CD4-positive, alpha-beta T cell (primary cell): Measurements from ENCODE around the gene LASP1. TPM values are rescaled to one million over a fixed set of nuclear protein-coding genes. Genes with fewer than 3 reads are reported as not detected.

ENCODE experiments used
- ATAC-seq: fragments of 200-7000 bp; cut with Tn5 transposase; one replicate; pipeline ENCODE4 v1.10.0; 2022; ENCODE audit warnings: mild to moderate bottlenecking; ENCODE audit not compliant: poor library complexity
- CTCF ChIA-PET: fragments of 350-600 bp; sonication (Branson Sonifier 250); formaldehyde crosslinking; loops from one replicate; lab custom pipeline; 2021; ENCODE audit warnings: antibody characterized with exemption, inconsistent platforms; lab: Charles Lee
- POLR2A ChIA-PET: fragments of 350-600 bp; sonication (Branson Sonifier 250); formaldehyde crosslinking; loops from one replicate; lab custom pipeline; 2021; ENCODE audit warnings: antibody characterized with exemption, inconsistent platforms; lab: Charles Lee
- DNase-seq, 14 experiments: peaks; one replicate each; pipeline ENCODE4 v3.0.0-alpha.2; 2013 to 2020; ENCODE audit warnings: mixed read lengths in 2 of 14
- H3K27ac ChIP-seq, 2 donors: one replicate each; pipeline versions ENCODE4 v1.5.1 to v1.7.0; 2013; ENCODE audit warnings: low read length in 2 of 2, low read depth in 1 of 2, mild to moderate bottlenecking in 1 of 2
- H3K27me3 ChIP-seq, 2 experiments: 1 replicate in 1 of 2; 2 replicates in 1 of 2; pipeline versions ENCODE4 v1.6.1 to v1.7.0; 2013; ENCODE audit warnings: low read length in 2 of 2, control low read depth in 1 of 2, mild to moderate bottlenecking in 1 of 2, moderate library complexity in 1 of 2; ENCODE audit not compliant: insufficient read depth in 2 of 2, control insufficient read depth in 1 of 2
- H3K36me3 ChIP-seq: one replicate; pipeline ENCODE4 v1.6.1; 2013; ENCODE audit warnings: low read length, control low read depth; ENCODE audit not compliant: insufficient read depth
- H3K4me1 ChIP-seq: one replicate; pipeline ENCODE4 v1.6.1; 2013; ENCODE audit warnings: low read length, control low read depth; ENCODE audit not compliant: insufficient read depth
- H3K4me3 ChIP-seq: one replicate; pipeline ENCODE4 v1.5.1; 2013; ENCODE audit warnings: mild to moderate bottlenecking, low read length, moderate library complexity
- H3K9me3 ChIP-seq, 2 experiments: 1 replicate in 1 of 2; 2 replicates in 1 of 2; pipeline versions ENCODE4 v1.6.1 to v1.7.0; 2013; ENCODE audit warnings: low read length in 2 of 2, mild to moderate bottlenecking in 2 of 2, control low read depth in 1 of 2, moderate library complexity in 1 of 2; ENCODE audit not compliant: control insufficient read depth in 1 of 2, insufficient read depth in 1 of 2
- H3K27ac Mint-ChIP-seq: one replicate; pipeline ENCODE4 v1.8.0; 2020; ENCODE audit warnings: mixed read lengths
- H3K27me3 Mint-ChIP-seq: one replicate; pipeline ENCODE4 v1.8.0; 2021; ENCODE audit warnings: mixed read lengths
- H3K36me3 Mint-ChIP-seq: one replicate; pipeline ENCODE4 v1.8.0; 2021; ENCODE audit warnings: low read depth, mixed read lengths
- H3K4me1 Mint-ChIP-seq: one replicate; pipeline ENCODE4 v1.8.0; 2021; ENCODE audit warnings: low read depth, mixed read lengths
- H3K4me3 Mint-ChIP-seq: one replicate; pipeline ENCODE4 v1.8.0; 2020; ENCODE audit warnings: mild to moderate bottlenecking, mixed read lengths
- H3K9me3 Mint-ChIP-seq: one replicate; pipeline ENCODE4 v1.8.0; 2020; ENCODE audit warnings: mixed read lengths
- intact Hi-C, 2 experiments: fragments of 100-400 bp; cut with DNase I in 1 of 2; cut with micrococcal nuclease in 1 of 2; formaldehyde crosslinking; loops; one replicate each; pipeline versions ENCODE4 v1.15.1 to v1.9.0; 2023 to 2025; cut with DNase I, micrococcal nuclease
- total RNA-seq, 174 experiments: library from RNA in 2 of 174; stranded (reverse) in 2 of 174; gene quantifications; one replicate each; pipeline ENCODE4 v1.2.3 and lab custom pipeline; 2021 to 2026
- TF ChIP-seq, protein P1 (sequence below): fragments of 200-600 bp; IDR thresholded peaks from one replicate; pipeline ENCODE4 v1.8.0; 2022; ENCODE audit warnings: antibody characterized with exemption, mild to moderate bottlenecking

The LASP1 gene
- total RNA-seq, 2 experiments from 2014 or later, result 50.1 to 50.5 TPM

- no peaks in the 10 kb centered on the region for H3K27me3 ChIP-seq
- peaks cover 13% of the 10 kb centered on the region for H3K27me3 Mint-ChIP-seq
- POLR2A ChIA-PET, result interaction anchor here (0.6 to 7.9 kb wide), 19 partner anchors 12 to 335 kb away, joined by 3 to 154 read pairs (median 5); partner anchors contain the start of genes FBXO47, LASP1NB, PLXDC1 and PSMB3
- peak overlapping the region; percentile 97 for H3K4me3 ChIP-seq
- intact Hi-C loops, result loop anchor here (1.0 to 10.0 kb wide), 8 partner anchors 18 to 282 kb away; partner anchors contain the start of genes FBXO47 (in 1 of the 2) and RPL23 (in 1 of the 2)
- H3K4me1 ChIP-seq, result peaks cover 72% of the 10 kb centered on the region
- H3K4me3 Mint-ChIP-seq, result peak overlapping the region; percentile 90
- no peaks in the 10 kb centered on the region for H3K9me3 ChIP-seq
- H3K27ac ChIP-seq, result peak overlapping the region; percentile 69 to 70
- H3K4me1 Mint-ChIP-seq, result peaks cover 73% of the 10 kb centered on the region
- peaks cover 25% of the 10 kb centered on the region for H3K36me3 ChIP-seq
- CTCF ChIA-PET, result interaction anchor here (0.6 to 4.3 kb wide), 21 partner anchors 12 to 1315 kb away, joined by 3 to 30 read pairs (median 4); partner anchors contain the start of genes CWC25 and PLXDC1
- TF ChIP-seq, protein P1, sequence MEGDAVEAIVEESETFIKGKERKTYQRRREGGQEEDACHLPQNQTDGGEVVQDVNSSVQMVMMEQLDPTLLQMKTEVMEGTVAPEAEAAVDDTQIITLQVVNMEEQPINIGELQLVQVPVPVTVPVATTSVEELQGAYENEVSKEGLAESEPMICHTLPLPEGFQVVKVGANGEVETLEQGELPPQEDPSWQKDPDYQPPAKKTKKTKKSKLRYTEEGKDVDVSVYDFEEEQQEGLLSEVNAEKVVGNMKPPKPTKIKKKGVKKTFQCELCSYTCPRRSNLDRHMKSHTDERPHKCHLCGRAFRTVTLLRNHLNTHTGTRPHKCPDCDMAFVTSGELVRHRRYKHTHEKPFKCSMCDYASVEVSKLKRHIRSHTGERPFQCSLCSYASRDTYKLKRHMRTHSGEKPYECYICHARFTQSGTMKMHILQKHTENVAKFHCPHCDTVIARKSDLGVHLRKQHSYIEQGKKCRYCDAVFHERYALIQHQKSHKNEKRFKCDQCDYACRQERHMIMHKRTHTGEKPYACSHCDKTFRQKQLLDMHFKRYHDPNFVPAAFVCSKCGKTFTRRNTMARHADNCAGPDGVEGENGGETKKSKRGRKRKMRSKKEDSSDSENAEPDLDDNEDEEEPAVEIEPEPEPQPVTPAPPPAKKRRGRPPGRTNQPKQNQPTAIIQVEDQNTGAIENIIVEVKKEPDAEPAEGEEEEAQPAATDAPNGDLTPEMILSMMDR, result no peak
- DNase-seq (peak; percentile 42 to 85 (median 68)), ATAC-seq (peak; percentile 40)
- no peaks in the 10 kb centered on the region for H3K9me3 Mint-ChIP-seq
- peak overlapping the region; percentile 89 for H3K27ac Mint-ChIP-seq
- H3K36me3 Mint-ChIP-seq, result peaks cover 53% of the 10 kb centered on the region
Observed at GRCh38 chr17:38871247-38872015, 1.6 kb downstream of the LASP1 start.

- Mint-ChIP-seq H3K4me3 (peak overlapping the region; percentile 90), H3K36me3 (peaks cover 56% of the 10 kb centered on the region), H3K4me1 (peaks cover 79% of the 10 kb centered on the region), H3K27me3 (peaks cover 13% of the 10 kb centered on the region), H3K27ac (peak overlapping the region; percentile 89), H3K9me3 (no peaks in the 10 kb centered on the region)
- H3K4me3 ChIP-seq, result peak overlapping the region; percentile 97
- TF ChIP-seq, protein P1, result no peak
- DNase-seq (peak in 2 of 14 experiments; percentile 45 to 59), ATAC-seq (no peak)
- no peaks in the 10 kb centered on the region for H3K27me3 ChIP-seq
- POLR2A ChIA-PET, result interaction anchor here (0.6 to 7.9 kb wide), 10 partner anchors 11 to 1460 kb away, joined by 3 to 154 read pairs (median 6); partner anchors contain the start of genes FBXO47, PLXDC1, RPL19 and RPL23
- H3K36me3 ChIP-seq, result peaks cover 28% of the 10 kb centered on the region
- H3K4me1 ChIP-seq, result peaks cover 76% of the 10 kb centered on the region
- peak overlapping the region; percentile 69 to 70 for H3K27ac ChIP-seq
- CTCF ChIA-PET, result interaction anchor here (0.8 to 4.3 kb wide), 13 partner anchors 12 to 282 kb away, joined by 3 to 30 read pairs (median 4); partner anchors contain the start of genes CWC25 and PLXDC1
- intact Hi-C loops, result loop anchor here (5.0 to 10.0 kb wide), 4 partner anchors 40 to 223 kb away; partner anchors contain the start of gene FBXO47 (in 1 of the 2)
- H3K9me3 ChIP-seq, result no peaks in the 10 kb centered on the region
Observed at GRCh38 chr17:38872027-38872511, 2.2 kb downstream of the LASP1 start.

- Histone ChIP-seq H3K4me1 (peaks cover 79% of the 10 kb centered on the region), H3K36me3 (peaks cover 33% of the 10 kb centered on the region), H3K4me3 (peak overlapping the region; percentile 97), H3K9me3 (no peaks in the 10 kb centered on the region), H3K27me3 (no peaks in the 10 kb centered on the region), H3K27ac (peak overlapping the region; percentile 69 to 70)
- Mint-ChIP-seq H3K4me3 (peak overlapping the region; percentile 90), H3K9me3 (no peaks in the 10 kb centered on the region), H3K36me3 (peaks cover 57% of the 10 kb centered on the region), H3K27ac (peak overlapping the region; percentile 89), H3K4me1 (peaks cover 79% of the 10 kb centered on the region), H3K27me3 (peaks cover 6% of the 10 kb centered on the region)
- TF ChIP-seq, protein P1, result no peak
- DNase-seq, result no peak
- CTCF ChIA-PET, result interaction anchor here (0.8 to 4.3 kb wide), 6 partner anchors 21 to 281 kb away, joined by 3 to 30 read pairs (median 6); no protein-coding TSS in a partner anchor
- POLR2A ChIA-PET, result interaction anchor here (0.6 to 7.9 kb wide), 7 partner anchors 10 to 1461 kb away, joined by 3 to 154 read pairs (median 7); partner anchors contain the start of genes LASP1NB and RPL23
- no peak for ATAC-seq
- intact Hi-C loops, result loop anchor here (5.0 to 10.0 kb wide), 4 partner anchors 39 to 222 kb away; partner anchors contain the start of gene FBXO47 (in 1 of the 2)
Observed at GRCh38 chr17:38872671-38873385, 3.0 kb downstream of the LASP1 start.
